K562 (cell line): ENCODE results near the gene PACSIN1. TPM values are rescaled to one million over a fixed set of nuclear protein-coding genes. Genes with fewer than 3 reads are reported as not detected.
A peak's percentile ranks its signal among the peaks of the same experiment; 100 is the strongest.

Experiments used
- ATAC-seq: fragments of 200-7000 bp; cut with Tn5 transposase; 3 replicates; pipeline ENCODE4 v1.9.1; 2020; ENCODE audit warnings: moderate library complexity
- BruUV-seq: library from RNA; stranded (reverse); fragments of 400-500 nt; replicated peaks from 2 replicates; lab custom pipeline; 2021; lab: Mats Ljungman, UMichigan
- CTCF ChIA-PET: fragments of 300-600 bp; formaldehyde crosslinking; extraction: SDS; loops from one replicate; lab custom pipeline; 2021; ENCODE audit warnings: low intra/inter-chr PET ratio; lab: Yijun Ruan, JAX
- POLR2A ChIA-PET: fragments of 300-600, 350-650 bp; sonication (Branson Sonifier 250); formaldehyde crosslinking; extraction: SDS; loops from one replicate; lab custom pipeline; 2021; ENCODE audit warnings: antibody characterized with exemption, inconsistent platforms; lab: Yijun Ruan, JAX
- DNase-seq, 4 experiments: peaks; one replicate each; pipeline versions ENCODE4 v3.0.0 to v3.0.0-alpha.2; 2011 to 2018; ENCODE audit warnings: low spot score in 3 of 4, mixed read lengths in 3 of 4; ENCODE audit errors: extremely low read depth in 1 of 4
- FAIRE-seq: peaks from 2 replicates; lab custom pipeline; 2011; peaks lifted over from hg19 to GRCh38; lab: Jason Lieb, UNC
- H2AFZ ChIP-seq: 2 replicates; pipeline ENCODE4 v1.6.0; 2011; ENCODE audit warnings: low read depth, low read length, control low read depth, inconsistent platforms
- H3K27ac ChIP-seq: fragments of 200-600 bp; 3 replicates; pipeline ENCODE4 v1.8.0; 2011; ENCODE audit warnings: low read depth, mild to moderate bottlenecking, control low read depth, inconsistent platforms, low read length, moderate library complexity, mixed read lengths; ENCODE audit errors: extremely low read depth
- H3K27me3 ChIP-seq, 2 experiments: fragments of 300-600 bp in 1 of 2; 2 replicates in 1 of 2; 3 replicates in 1 of 2; pipeline versions ENCODE4 v1.6.0 to v1.8.0; 2011; ENCODE audit warnings: inconsistent platforms in 2 of 2, low read length in 2 of 2, mild to moderate bottlenecking in 1 of 2, mixed read lengths in 1 of 2, moderate library complexity in 1 of 2; ENCODE audit not compliant: control insufficient read depth in 2 of 2, insufficient read depth in 2 of 2
- H3K36me3 ChIP-seq: fragments of 300-600 bp; 3 replicates; pipeline ENCODE4 v1.8.0; 2011; ENCODE audit warnings: mild to moderate bottlenecking, low read length, inconsistent platforms; ENCODE audit not compliant: control insufficient read depth, insufficient read depth
- H3K4me1 ChIP-seq, 2 experiments: fragments of 200-600 bp in 1 of 2; replicated peaks in 1 of 2; 2 replicates in 1 of 2; 3 replicates in 1 of 2; pipeline versions ENCODE4 v1.5.1 to v1.8.0; 2011; ENCODE audit warnings: inconsistent platforms in 2 of 2, low read length in 2 of 2, mild to moderate bottlenecking in 1 of 2, mixed read lengths in 1 of 2, moderate library complexity in 1 of 2; ENCODE audit not compliant: control insufficient read depth in 2 of 2, insufficient read depth in 2 of 2
- H3K4me2 ChIP-seq: 2 replicates; pipeline ENCODE4 v1.6.1; 2011; ENCODE audit warnings: low read length, control low read depth, inconsistent platforms, mixed read lengths; ENCODE audit not compliant: insufficient read depth
- H3K4me3 ChIP-seq: fragments of 200-600 bp; sonication (generic), shearing (Covaris generic); 2 replicates; pipeline ENCODE4 v1.5.1; 2016; ENCODE audit warnings: control low read depth, inconsistent platforms
- H3K79me2 ChIP-seq: fragments of 200-600 bp; 3 replicates; pipeline ENCODE4 v1.8.0; 2011; ENCODE audit warnings: low read length, inconsistent platforms; ENCODE audit not compliant: control insufficient read depth, insufficient read depth
- H3K9ac ChIP-seq, 2 experiments: 2 replicates each; pipeline versions ENCODE4 v1.6.0 to v1.6.1; 2011; ENCODE audit warnings: low read depth in 2 of 2, low read length in 2 of 2, control low read depth in 1 of 2, inconsistent platforms in 1 of 2, mild to moderate bottlenecking in 1 of 2, mixed read lengths in 1 of 2; ENCODE audit not compliant: insufficient read depth in 1 of 2
- H3K9me1 ChIP-seq: one replicate; pipeline ENCODE4 v1.6.0; 2011; ENCODE audit warnings: inconsistent platforms, mild to moderate bottlenecking, low read length, moderate library complexity; ENCODE audit not compliant: control insufficient read depth, insufficient read depth
- H3K9me3 ChIP-seq: replicated peaks from 2 replicates; pipeline ENCODE4 v1.5.1; 2011; ENCODE audit warnings: low read depth, low read length, inconsistent platforms; ENCODE audit not compliant: control insufficient read depth, insufficient read depth
- H4K20me1 ChIP-seq: replicated peaks from 2 replicates; pipeline ENCODE4 v1.6.1; 2011; ENCODE audit warnings: low read length, inconsistent platforms, mixed read lengths; ENCODE audit not compliant: control insufficient read depth, insufficient read depth
- ELF4 ChIP-seq: fragments of 450-650 bp; formaldehyde crosslinking; IDR thresholded peaks from 2 replicates; pipeline ENCODE4 v1.4.0; 2022; ENCODE audit warnings: missing genetic modification characterization
- HMGN3 ChIP-seq: IDR thresholded peaks from 2 replicates; pipeline ENCODE4 v1.6.1; 2011; ENCODE audit warnings: borderline replicate concordance, low read depth, mild to moderate bottlenecking, mixed read lengths, low read length; ENCODE audit not compliant: insufficient read length; ENCODE audit errors: extremely low read depth
- JUND ChIP-seq, 2 experiments: IDR thresholded peaks; 2 replicates in 1 of 2; 3 replicates in 1 of 2; pipeline ENCODE4 v1.6.1; 2011; ENCODE audit warnings: borderline replicate concordance in 2 of 2, low read depth in 2 of 2, low read length in 2 of 2, improper control_type of control experiment in 1 of 2, missing biosample characterization in 1 of 2, missing genetic modification characterization in 1 of 2, missing genetic modification reagents in 1 of 2
- LARP7 ChIP-seq: fragments of 450-650 bp; IDR thresholded peaks from 2 replicates; pipeline ENCODE4 v1.6.1; 2016
- MITF ChIP-seq: IDR thresholded peaks from 2 replicates; pipeline ENCODE4 v1.6.1; 2014; ENCODE audit warnings: antibody characterized with exemption
- PHF20 ChIP-seq: fragments of 450-650 bp; IDR thresholded peaks from 2 replicates; pipeline ENCODE4 v1.6.1; 2018; ENCODE audit not compliant: partially characterized antibody
- RBM14 ChIP-seq: fragments of 200-400 bp; formaldehyde crosslinking; IDR thresholded peaks from 2 replicates; pipeline ENCODE4 v1.6.1; 2018; ENCODE audit warnings: low read depth, mild to moderate bottlenecking, low read length, moderate library complexity, borderline replicate concordance; ENCODE audit not compliant: insufficient read depth
- SETDB1 ChIP-seq: IDR thresholded peaks from one replicate; pipeline ENCODE4 v1.6.1; 2012; ENCODE audit warnings: low read length, control low read depth, inconsistent platforms
- SIX5 ChIP-seq, 2 experiments: IDR thresholded peaks; 2 replicates each; pipeline ENCODE4 v1.6.1; 2011; ENCODE audit warnings: low read length in 2 of 2, borderline replicate concordance in 1 of 2, low read depth in 1 of 2, mild to moderate bottlenecking in 1 of 2, moderate library complexity in 1 of 2; ENCODE audit not compliant: insufficient read depth in 1 of 2
- SMARCA4 ChIP-seq: fragments of 450-650 bp; IDR thresholded peaks from 2 replicates; pipeline ENCODE4 v1.6.1; 2016
- ZNF197 ChIP-seq: fragments of 200-800 bp; sonication (Bioruptor generic); IDR thresholded peaks from 2 replicates; pipeline ENCODE4 v1.6.1; 2016; ENCODE audit warnings: low read depth, missing genetic modification characterization, missing compliant biosample characterization
- ZNF354B ChIP-seq: fragments of 250-450 bp; sonication (Bioruptor Pico); IDR thresholded peaks from 2 replicates; pipeline ENCODE4 v1.4.0; 2020
- WGBS: fragments of 100-300 bp; shearing (Covaris generic); methylation state at CpG from one replicate; pipeline ENCODE4 v1.1.6; 2016; ENCODE audit warnings: low coverage, mixed read lengths; ENCODE audit not compliant: insufficient coverage; ENCODE audit errors: missing lambda C conversion rate; 5-methylcytosine and 5-hydroxymethylcytosine counted together
- in situ Hi-C: fragments of 300-500 bp; cut with MboI; formaldehyde crosslinking; loops from 4 replicates; pipeline ENCODE4 v1.15.0; 2018; ENCODE audit warnings: inconsistent platforms, mixed read lengths
- intact Hi-C: fragments of 100-400 bp; cut with micrococcal nuclease; formaldehyde crosslinking; loops from 2 replicates; pipeline ENCODE4 v1.14.2; 2022
- polyA plus RNA-seq, 8 experiments: library from polyadenylated mRNA; depleted of rRNA in 4 of 8; stranded (reverse) in 5 of 8; unstranded in 3 of 8; fragments of >200 nt; fragmentation: Nextera tagmentation in 2 of 8; fragmentation: Illumina TruSeq in 1 of 8; extraction: Ambion mirVana in 2 of 8; extraction: Trizol in 1 of 8; gene quantifications; 2 replicates each; pipeline versions ENCODE4 v1.2.1 to v1.2.3, GENCODE V29; 2011 to 2014; ENCODE audit warnings: inconsistent platforms in 1 of 8, missing spikeins in 1 of 8
- total RNA-seq, 7 experiments: library from RNA; depleted of rRNA in 6 of 7; stranded (reverse); fragments of >200 nt in 6 of 7; fragmentation: Illumina TruSeq in 2 of 7; extraction: Trizol in 2 of 7; gene quantifications; 2 replicates each; pipeline versions ENCODE4 v1.2.1 to v1.2.3, GENCODE V29; 2011 to 2021; ENCODE audit warnings: low replicate concordance in 1 of 7
- TF ChIP-seq, protein P1 (sequence below): fragments of 250-450 bp; sonication (Bioruptor Pico); IDR thresholded peaks from 2 replicates; pipeline ENCODE4 v1.4.0; 2020; ENCODE audit warnings: mild to moderate bottlenecking
- TF ChIP-seq, protein P2 (sequence below), 2 experiments: fragments of 450-650 bp; IDR thresholded peaks; 2 replicates each; pipeline ENCODE4 v1.6.1; 2018; ENCODE audit warnings: mild to moderate bottlenecking in 2 of 2, low read depth in 1 of 2; ENCODE audit not compliant: partially characterized antibody in 2 of 2

The PACSIN1 gene
- total and polyA plus RNA-seq, 9 of the 15 experiments (the other 6 are each of a cell fraction or from before 2014, with no cell fraction given) = 0.01 to 1.7 (median 0.45) TPM

DNA sequence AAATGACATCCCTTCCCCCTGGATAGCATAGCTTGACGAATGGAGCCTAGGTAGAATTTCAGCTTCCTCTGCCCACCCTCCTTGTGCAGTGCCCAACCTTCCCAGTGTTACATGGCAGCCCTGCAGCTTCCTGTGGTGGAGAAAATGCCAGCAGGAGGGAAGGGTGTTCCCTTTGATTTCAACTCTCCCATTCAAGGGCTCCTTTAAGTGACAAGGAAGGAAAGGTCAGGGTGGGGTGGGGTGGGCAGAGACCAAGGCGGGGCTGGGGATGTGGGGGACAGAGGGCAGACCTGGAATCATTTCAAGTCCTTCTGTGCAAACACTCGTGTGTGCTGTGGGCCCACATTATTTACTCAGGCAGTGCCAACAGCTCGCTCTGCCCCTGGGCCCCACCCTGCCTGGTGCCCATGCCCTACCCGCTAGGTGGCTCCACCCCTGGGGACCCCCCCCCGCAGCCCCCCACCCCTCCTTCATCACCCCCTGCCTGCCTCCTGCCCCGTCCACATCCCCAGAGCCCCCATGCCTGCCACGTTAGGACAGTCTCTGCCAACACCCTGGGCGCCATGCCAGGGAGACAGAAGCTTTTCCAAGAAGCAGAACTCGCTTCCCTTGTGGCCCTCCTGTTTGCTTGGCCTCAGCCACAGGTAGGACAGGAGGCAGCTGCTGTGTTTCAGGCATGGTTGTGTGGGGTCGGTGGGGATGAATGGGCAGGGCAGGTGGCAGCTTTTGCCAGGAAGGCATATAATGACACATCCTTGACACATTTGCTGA is 80.9 kb downstream of the PACSIN1 start:
- ChIA-PET CTCF (no interaction called here), POLR2A (interaction anchor here (1.2 to 2.8 kb wide), 4 partner anchors 8 to 13 kb away, joined by 3 to 15 read pairs (median 6); partner anchors contain the start of gene SPDEF)
- 34% methylated on average over 6 of the region's 11 CpGs for WGBS
- in situ Hi-C loops (no loop called here), intact Hi-C loops (no loop called here)
- FAIRE-seq (no peak), ATAC-seq (no peak), DNase-seq (no peak)
- Histone ChIP-seq H3K9ac (peak overlapping the region in 1 of 2 experiments; percentile 47; a peak in 1 of 4 replicates), H4K20me1 (no peaks in the 10 kb centered on the region; the same call in 1 of the 2 replicates), H3K4me3 (no peak overlapping the region), H3K4me1 (peaks cover 24 to 65% of the 10 kb centered on the region in 2 experiments), H3K27ac (no peak overlapping the region), H3K79me2 (no peaks in the 10 kb centered on the region), H3K4me2 (no peak overlapping the region), H3K36me3 (no peaks in the 10 kb centered on the region), H3K9me1 (no peaks in the 10 kb centered on the region), H3K27me3 (no peaks in the 10 kb centered on the region), H3K9me3 (no peaks in the 10 kb centered on the region), H2AFZ (no peak overlapping the region)
- no TSS peak for BruUV-seq
- TF ChIP-seq ZNF197 (CRISPR knock-in tag) = no peak
- TF ChIP-seq ELF4 = no peak
- no peak for TF ChIP-seq SETDB1
- TF ChIP-seq HMGN3 = no peak
- TF ChIP-seq SMARCA4 = no peak
- TF ChIP-seq, protein P1, sequence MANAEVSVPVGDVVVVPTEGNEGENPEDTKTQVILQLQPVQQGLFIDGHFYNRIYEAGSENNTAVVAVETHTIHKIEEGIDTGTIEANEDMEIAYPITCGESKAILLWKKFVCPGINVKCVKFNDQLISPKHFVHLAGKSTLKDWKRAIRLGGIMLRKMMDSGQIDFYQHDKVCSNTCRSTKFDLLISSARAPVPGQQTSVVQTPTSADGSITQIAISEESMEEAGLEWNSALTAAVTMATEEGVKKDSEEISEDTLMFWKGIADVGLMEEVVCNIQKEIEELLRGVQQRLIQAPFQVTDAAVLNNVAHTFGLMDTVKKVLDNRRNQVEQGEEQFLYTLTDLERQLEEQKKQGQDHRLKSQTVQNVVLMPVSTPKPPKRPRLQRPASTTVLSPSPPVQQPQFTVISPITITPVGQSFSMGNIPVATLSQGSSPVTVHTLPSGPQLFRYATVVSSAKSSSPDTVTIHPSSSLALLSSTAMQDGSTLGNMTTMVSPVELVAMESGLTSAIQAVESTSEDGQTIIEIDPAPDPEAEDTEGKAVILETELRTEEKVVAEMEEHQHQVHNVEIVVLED = no peak
- TF ChIP-seq, protein P2, sequence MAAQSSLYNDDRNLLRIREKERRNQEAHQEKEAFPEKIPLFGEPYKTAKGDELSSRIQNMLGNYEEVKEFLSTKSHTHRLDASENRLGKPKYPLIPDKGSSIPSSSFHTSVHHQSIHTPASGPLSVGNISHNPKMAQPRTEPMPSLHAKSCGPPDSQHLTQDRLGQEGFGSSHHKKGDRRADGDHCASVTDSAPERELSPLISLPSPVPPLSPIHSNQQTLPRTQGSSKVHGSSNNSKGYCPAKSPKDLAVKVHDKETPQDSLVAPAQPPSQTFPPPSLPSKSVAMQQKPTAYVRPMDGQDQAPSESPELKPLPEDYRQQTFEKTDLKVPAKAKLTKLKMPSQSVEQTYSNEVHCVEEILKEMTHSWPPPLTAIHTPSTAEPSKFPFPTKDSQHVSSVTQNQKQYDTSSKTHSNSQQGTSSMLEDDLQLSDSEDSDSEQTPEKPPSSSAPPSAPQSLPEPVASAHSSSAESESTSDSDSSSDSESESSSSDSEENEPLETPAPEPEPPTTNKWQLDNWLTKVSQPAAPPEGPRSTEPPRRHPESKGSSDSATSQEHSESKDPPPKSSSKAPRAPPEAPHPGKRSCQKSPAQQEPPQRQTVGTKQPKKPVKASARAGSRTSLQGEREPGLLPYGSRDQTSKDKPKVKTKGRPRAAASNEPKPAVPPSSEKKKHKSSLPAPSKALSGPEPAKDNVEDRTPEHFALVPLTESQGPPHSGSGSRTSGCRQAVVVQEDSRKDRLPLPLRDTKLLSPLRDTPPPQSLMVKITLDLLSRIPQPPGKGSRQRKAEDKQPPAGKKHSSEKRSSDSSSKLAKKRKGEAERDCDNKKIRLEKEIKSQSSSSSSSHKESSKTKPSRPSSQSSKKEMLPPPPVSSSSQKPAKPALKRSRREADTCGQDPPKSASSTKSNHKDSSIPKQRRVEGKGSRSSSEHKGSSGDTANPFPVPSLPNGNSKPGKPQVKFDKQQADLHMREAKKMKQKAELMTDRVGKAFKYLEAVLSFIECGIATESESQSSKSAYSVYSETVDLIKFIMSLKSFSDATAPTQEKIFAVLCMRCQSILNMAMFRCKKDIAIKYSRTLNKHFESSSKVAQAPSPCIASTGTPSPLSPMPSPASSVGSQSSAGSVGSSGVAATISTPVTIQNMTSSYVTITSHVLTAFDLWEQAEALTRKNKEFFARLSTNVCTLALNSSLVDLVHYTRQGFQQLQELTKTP (IDR thresholded peaks at IDR 0.05; ENCODE audit: low read depth in 1 of 2, partially characterized antibody in 2 of 2) = no peak
- TF ChIP-seq ZNF354B (CRISPR knock-in tag) = no peak
- TF ChIP-seq LARP7 = no peak
- TF ChIP-seq MITF = no peak
- no peak for TF ChIP-seq JUND (IDR thresholded peaks at IDR 0.05; ENCODE audit: borderline replicate concordance, low read depth, low read length)
- TF ChIP-seq JUND (tag; IDR thresholded peaks at IDR 0.05; ENCODE audit: borderline replicate concordance, low read depth, low read length) = no peak
- no peak for TF ChIP-seq PHF20
- no peak for TF ChIP-seq RBM14
- no peak for TF ChIP-seq SIX5 (IDR thresholded peaks at IDR 0.05; ENCODE audit: borderline replicate concordance in 1 of 2, insufficient read depth in 1 of 2, low read depth in 1 of 2, low read length in 2 of 2)
